Progenitor cell of endocrine pancreas (in vitro differentiated cells): Measurements from ENCODE around the gene OLFML3. TPM values are rescaled to one million over a fixed set of nuclear protein-coding genes. Genes with fewer than 3 reads are reported as not detected.

Experiments
- DNase-seq: peaks from one replicate; pipeline ENCODE4 v3.0.0; 2021; ENCODE audit warnings: low spot score; ENCODE audit not compliant: unreplicated experiment
- H3K27ac Mint-ChIP-seq: 2 replicates; pipeline ENCODE4 v1.8.0; 2021; ENCODE audit warnings: mild to moderate bottlenecking, moderate library complexity, mixed read lengths
- H3K27me3 Mint-ChIP-seq: 2 replicates; pipeline ENCODE4 v1.8.0; 2021; ENCODE audit warnings: mixed read lengths
- H3K36me3 Mint-ChIP-seq: 2 replicates; pipeline ENCODE4 v1.8.0; 2022; ENCODE audit warnings: mixed read lengths; ENCODE audit not compliant: insufficient read depth
- H3K4me1 Mint-ChIP-seq: 2 replicates; pipeline ENCODE4 v1.8.0; 2021; ENCODE audit warnings: low read depth, mixed read lengths
- H3K4me3 Mint-ChIP-seq: 2 replicates; pipeline ENCODE4 v1.8.0; 2021; ENCODE audit warnings: low read depth, mild to moderate bottlenecking, moderate library complexity, mixed read lengths
- H3K9me3 Mint-ChIP-seq: 2 replicates; pipeline ENCODE4 v1.8.0; 2021; ENCODE audit warnings: low read depth, mixed read lengths
- total RNA-seq: library from RNA; stranded (reverse); gene quantifications from 2 replicates; pipeline ENCODE4 v1.2.1, GENCODE V29; 2021
- TF ChIP-seq, protein P1 (sequence below): fragments of 200-600 bp; sonication (generic); IDR thresholded peaks from one replicate; pipeline ENCODE4 v1.5.0; 2021; ENCODE audit warnings: antibody characterized with exemption, mild to moderate bottlenecking; ENCODE audit not compliant: unreplicated experiment

The OLFML3 gene
- total RNA-seq, 1 donor from 2014 or later: 12.9 TPM

- Mint-ChIP-seq H3K9me3 (peaks cover 3% of the 10 kb centered on the region), H3K27ac (no peak overlapping the region), H3K4me3 (no peak overlapping the region), H3K4me1 (peaks cover 9% of the 10 kb centered on the region), H3K36me3 (no peaks in the 10 kb centered on the region), H3K27me3 (peaks cover 28% of the 10 kb centered on the region)
- TF ChIP-seq, protein P1, sequence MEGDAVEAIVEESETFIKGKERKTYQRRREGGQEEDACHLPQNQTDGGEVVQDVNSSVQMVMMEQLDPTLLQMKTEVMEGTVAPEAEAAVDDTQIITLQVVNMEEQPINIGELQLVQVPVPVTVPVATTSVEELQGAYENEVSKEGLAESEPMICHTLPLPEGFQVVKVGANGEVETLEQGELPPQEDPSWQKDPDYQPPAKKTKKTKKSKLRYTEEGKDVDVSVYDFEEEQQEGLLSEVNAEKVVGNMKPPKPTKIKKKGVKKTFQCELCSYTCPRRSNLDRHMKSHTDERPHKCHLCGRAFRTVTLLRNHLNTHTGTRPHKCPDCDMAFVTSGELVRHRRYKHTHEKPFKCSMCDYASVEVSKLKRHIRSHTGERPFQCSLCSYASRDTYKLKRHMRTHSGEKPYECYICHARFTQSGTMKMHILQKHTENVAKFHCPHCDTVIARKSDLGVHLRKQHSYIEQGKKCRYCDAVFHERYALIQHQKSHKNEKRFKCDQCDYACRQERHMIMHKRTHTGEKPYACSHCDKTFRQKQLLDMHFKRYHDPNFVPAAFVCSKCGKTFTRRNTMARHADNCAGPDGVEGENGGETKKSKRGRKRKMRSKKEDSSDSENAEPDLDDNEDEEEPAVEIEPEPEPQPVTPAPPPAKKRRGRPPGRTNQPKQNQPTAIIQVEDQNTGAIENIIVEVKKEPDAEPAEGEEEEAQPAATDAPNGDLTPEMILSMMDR: no peak
- DNase-seq: no peak
Measured at GRCh38 chr1:114008480-114008941, 29.2 kb downstream of the OLFML3 start.

DNA sequence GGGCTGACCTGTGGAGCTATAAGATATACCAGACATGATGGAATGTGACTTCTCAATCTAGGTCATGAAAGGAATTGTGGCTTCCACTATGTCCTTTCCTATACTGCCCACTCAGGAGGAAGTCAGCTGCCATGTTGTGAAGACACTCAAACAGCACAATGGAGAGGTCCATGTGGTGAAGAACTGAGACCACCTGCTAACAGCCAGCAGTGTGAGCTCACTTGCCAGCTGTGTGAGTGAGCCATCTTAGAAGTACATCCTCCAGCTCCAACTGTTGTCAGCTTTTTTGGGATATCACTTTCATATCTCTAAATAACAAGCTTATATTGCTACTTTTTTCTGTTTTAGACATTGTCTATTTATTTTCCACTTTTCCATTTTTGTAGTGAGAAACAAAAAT lies 29.7 kb downstream of the OLFML3 start:
- Mint-ChIP-seq H3K27me3 (peaks cover 26% of the 10 kb centered on the region), H3K36me3 (no peaks in the 10 kb centered on the region), H3K4me1 (peaks cover 4% of the 10 kb centered on the region), H3K27ac (no peak overlapping the region), H3K9me3 (peaks cover 3% of the 10 kb centered on the region), H3K4me3 (no peak overlapping the region)
- no peak for DNase-seq
- TF ChIP-seq, protein P1: no peak

- TF ChIP-seq, protein P1: no peak
Measured at GRCh38 chr1:114009393-114009792, 30.1 kb downstream of the OLFML3 start.

DNA sequence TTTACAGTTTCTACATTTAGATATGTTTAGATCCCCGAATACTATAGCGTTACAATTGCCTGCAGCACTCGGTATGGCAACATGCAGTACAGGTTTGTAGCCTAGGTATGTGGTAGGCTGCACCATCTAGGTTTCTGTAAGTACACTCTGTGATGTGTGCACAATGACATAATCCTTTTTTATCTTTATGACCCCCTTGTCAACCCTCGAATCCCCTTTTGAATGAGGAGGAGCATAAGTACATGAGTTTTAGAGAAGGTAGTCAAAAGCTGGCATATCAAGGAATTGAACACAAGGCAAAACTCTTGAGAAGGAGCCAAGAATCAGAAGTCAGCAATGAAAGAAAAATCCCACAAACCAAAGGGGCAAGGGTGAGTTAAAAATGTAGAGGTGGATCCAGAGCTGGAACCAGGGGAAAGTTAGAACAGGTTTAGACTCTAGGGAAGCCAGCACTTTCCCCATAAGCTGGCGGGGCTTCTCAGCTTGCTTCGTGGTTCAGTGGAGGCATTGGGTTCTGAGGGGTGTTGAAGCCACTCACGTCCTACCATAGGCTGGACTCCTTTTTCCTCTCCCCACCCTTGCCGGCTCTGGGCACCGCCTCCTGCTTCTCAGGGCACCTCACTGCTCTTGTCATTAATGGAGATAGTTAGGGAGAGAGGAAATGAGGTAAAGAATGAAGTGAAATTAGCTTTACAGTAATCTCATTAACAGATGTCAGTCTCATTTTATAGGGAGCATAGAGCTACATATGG lies 31.3 kb downstream of the OLFML3 start:
- Mint-ChIP-seq H3K27me3 (peaks cover 23% of the 10 kb centered on the region), H3K27ac (no peak overlapping the region), H3K36me3 (no peaks in the 10 kb centered on the region), H3K4me1 (peaks cover 4% of the 10 kb centered on the region), H3K4me3 (no peak overlapping the region), H3K9me3 (no peaks in the 10 kb centered on the region)
- no peak for DNase-seq
- TF ChIP-seq, protein P1: no peak

More at GRCh38 chr1:114009393-114009792, 30.1 kb downstream of the OLFML3 start:
- Mint-ChIP-seq H3K9me3 (peaks cover under 1% of the 10 kb centered on the region), H3K4me3 (no peak overlapping the region), H3K4me1 (peaks cover 4% of the 10 kb centered on the region), H3K27ac (no peak overlapping the region), H3K36me3 (no peaks in the 10 kb centered on the region), H3K27me3 (peaks cover 26% of the 10 kb centered on the region)
- no peak for DNase-seq

DNA sequence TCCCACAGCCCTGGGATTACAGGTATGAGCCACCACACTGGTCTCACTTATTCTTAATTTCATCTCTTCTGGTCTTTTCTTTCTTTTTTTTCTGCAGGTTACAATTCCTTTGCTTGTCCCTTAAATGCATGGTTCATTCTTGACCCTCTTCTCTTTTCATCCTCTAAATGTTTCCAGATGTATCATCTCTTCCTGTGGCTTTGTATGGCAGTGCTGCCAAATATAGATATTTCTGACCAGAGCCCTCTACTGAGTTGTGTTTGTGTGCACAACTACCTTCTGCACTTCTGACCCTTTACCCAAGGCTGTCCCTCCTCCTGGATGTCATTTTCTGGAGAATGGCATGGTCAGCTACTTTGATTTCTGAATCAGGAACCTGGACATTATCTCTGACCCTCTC lies 32.5 kb downstream of the OLFML3 start:
- H3K36me3 Mint-ChIP-seq: no peaks in the 10 kb centered on the region
- no peak overlapping the region for H3K4me3 Mint-ChIP-seq
- H3K4me1 Mint-ChIP-seq: peaks cover 4% of the 10 kb centered on the region
- no peak for DNase-seq
- TF ChIP-seq, protein P1: no peak
- H3K9me3 Mint-ChIP-seq: no peaks in the 10 kb centered on the region
- no peak overlapping the region for H3K27ac Mint-ChIP-seq
- H3K27me3 Mint-ChIP-seq: peaks cover 24% of the 10 kb centered on the region
